ENCODE results near the gene BMPR1A.

GRCh38 chr10:86785037-86785436 is 28.6 kb downstream of the BMPR1A start:
- TF ChIP-seq POLR2A (IDR thresholded peaks at IDR 0.05), result no peak
- TF ChIP-seq, protein P1, sequence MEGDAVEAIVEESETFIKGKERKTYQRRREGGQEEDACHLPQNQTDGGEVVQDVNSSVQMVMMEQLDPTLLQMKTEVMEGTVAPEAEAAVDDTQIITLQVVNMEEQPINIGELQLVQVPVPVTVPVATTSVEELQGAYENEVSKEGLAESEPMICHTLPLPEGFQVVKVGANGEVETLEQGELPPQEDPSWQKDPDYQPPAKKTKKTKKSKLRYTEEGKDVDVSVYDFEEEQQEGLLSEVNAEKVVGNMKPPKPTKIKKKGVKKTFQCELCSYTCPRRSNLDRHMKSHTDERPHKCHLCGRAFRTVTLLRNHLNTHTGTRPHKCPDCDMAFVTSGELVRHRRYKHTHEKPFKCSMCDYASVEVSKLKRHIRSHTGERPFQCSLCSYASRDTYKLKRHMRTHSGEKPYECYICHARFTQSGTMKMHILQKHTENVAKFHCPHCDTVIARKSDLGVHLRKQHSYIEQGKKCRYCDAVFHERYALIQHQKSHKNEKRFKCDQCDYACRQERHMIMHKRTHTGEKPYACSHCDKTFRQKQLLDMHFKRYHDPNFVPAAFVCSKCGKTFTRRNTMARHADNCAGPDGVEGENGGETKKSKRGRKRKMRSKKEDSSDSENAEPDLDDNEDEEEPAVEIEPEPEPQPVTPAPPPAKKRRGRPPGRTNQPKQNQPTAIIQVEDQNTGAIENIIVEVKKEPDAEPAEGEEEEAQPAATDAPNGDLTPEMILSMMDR (IDR thresholded peaks at IDR 0.05), result no peak
- TF ChIP-seq POLR2AphosphoS5 (IDR thresholded peaks at IDR 0.05), result no peak
